ENCODE measurements around the gene TMCO4.

GRCh38 chr1:19698181-19698580 is 101.5 kb downstream of the TMCO4 start:
- TF ChIP-seq CTCF (IDR thresholded peaks at IDR 0.05; ENCODE audit: low read length) (no peak), EZH2 (IDR thresholded peaks at IDR 0.05; ENCODE audit: borderline replicate concordance, low read length) (no peak)
